IMR-90 (cell line): ENCODE results near the gene SDK1. TPM values are rescaled to one million over a fixed set of nuclear protein-coding genes. Genes with fewer than 3 reads are reported as not detected.

Experiments
- ATAC-seq: fragments of 200-7000 bp; cut with Tn5 transposase; 2 replicates; pipeline ENCODE4 v1.9.1; 2020; ENCODE audit warnings: low read depth, mild to moderate bottlenecking, moderate library complexity
- BruUV-seq: library from RNA; stranded (reverse); fragments of 400-500 nt; replicated peaks from 2 replicates; lab custom pipeline; 2021; lab: Mats Ljungman, UMichigan
- CTCF ChIA-PET: fragments of 300-600 bp; formaldehyde crosslinking; extraction: SDS; loops from one replicate; lab custom pipeline; 2021; ENCODE audit warnings: antibody characterized with exemption; lab: Yijun Ruan, JAX
- POLR2A ChIA-PET: fragments of 300-600 bp; sonication (Branson Sonifier 250); formaldehyde crosslinking; loops from one replicate; lab custom pipeline; 2022; ENCODE audit warnings: antibody characterized with exemption; ENCODE audit not compliant: unreplicated experiment; lab: Charles Lee
- DNase-seq: peaks from one replicate; pipeline ENCODE4 v3.0.0; 2013
- H2AFZ ChIP-seq: replicated peaks from 2 replicates; pipeline ENCODE3; 2013; ENCODE audit warnings: low read length, mild to moderate bottlenecking; ENCODE audit not compliant: poor library complexity
- H2AK5ac ChIP-seq: 2 replicates; pipeline ENCODE4 v1.6.1; 2013; ENCODE audit warnings: low read depth, low read length, inconsistent platforms
- H2AK9ac ChIP-seq: replicated peaks from 2 replicates; pipeline ENCODE3; 2013; ENCODE audit warnings: mild to moderate bottlenecking, low read depth, low read length, moderate library complexity; ENCODE audit not compliant: poor library complexity
- H2BK120ac ChIP-seq: 2 replicates; pipeline ENCODE4 v1.6.1; 2013; ENCODE audit warnings: low read depth, low read length, inconsistent platforms
- H2BK15ac ChIP-seq: 3 replicates; pipeline ENCODE4 v1.6.1; 2013; ENCODE audit warnings: low read depth, low read length, inconsistent platforms
- H2BK20ac ChIP-seq: 2 replicates; pipeline ENCODE4 v1.6.1; 2013; ENCODE audit warnings: low read depth, mild to moderate bottlenecking, inconsistent platforms, low read length, moderate library complexity
- H2BK5ac ChIP-seq: 2 replicates; pipeline ENCODE4 v1.6.1; 2013; ENCODE audit warnings: mild to moderate bottlenecking, low read depth, low read length, inconsistent platforms; ENCODE audit not compliant: poor library complexity, severe bottlenecking
- H3K14ac ChIP-seq: replicated peaks from 2 replicates; pipeline ENCODE4 v1.6.1; 2013; ENCODE audit warnings: low read depth, low read length, inconsistent platforms
- H3K18ac ChIP-seq: 2 replicates; pipeline ENCODE4 v1.6.1; 2013; ENCODE audit warnings: low read depth, low read length, control low read depth
- H3K23ac ChIP-seq: 2 replicates; pipeline ENCODE4 v1.6.1; 2013; ENCODE audit warnings: low read depth, low read length, inconsistent platforms
- H3K27ac ChIP-seq: 2 replicates; pipeline ENCODE4 v1.5.1; 2013; ENCODE audit warnings: mild to moderate bottlenecking, control low read depth, low read length; ENCODE audit not compliant: insufficient read depth
- H3K27me3 ChIP-seq: 2 replicates; pipeline ENCODE4 v1.6.1; 2013; ENCODE audit warnings: low read length; ENCODE audit not compliant: control insufficient read depth, insufficient read depth
- H3K36me3 ChIP-seq: 2 replicates; pipeline ENCODE4 v1.6.1; 2013; ENCODE audit warnings: low read length, mixed read lengths; ENCODE audit not compliant: control insufficient read depth, insufficient read depth
- H3K4ac ChIP-seq: 2 replicates; pipeline ENCODE4 v1.6.1; 2013; ENCODE audit warnings: low read depth, low read length, inconsistent platforms
- H3K4me1 ChIP-seq: 2 replicates; pipeline ENCODE4 v1.6.1; 2013; ENCODE audit warnings: low read length, mixed read lengths; ENCODE audit not compliant: control insufficient read depth, insufficient read depth
- H3K4me2 ChIP-seq: 2 replicates; pipeline ENCODE4 v1.6.1; 2013; ENCODE audit warnings: low read depth, mild to moderate bottlenecking, control low read depth, low read length, moderate library complexity
- H3K4me3 ChIP-seq: 2 replicates; pipeline ENCODE4 v1.5.1; 2013; ENCODE audit warnings: low read depth, mild to moderate bottlenecking, control low read depth, low read length, moderate library complexity; ENCODE audit not compliant: insufficient read depth
- H3K56ac ChIP-seq: 2 replicates; pipeline ENCODE4 v1.6.1; 2013; ENCODE audit warnings: low read length, inconsistent platforms; ENCODE audit not compliant: insufficient read depth; ENCODE audit errors: extremely low read depth
- H3K79me1 ChIP-seq, 2 experiments: 2 replicates each; pipeline ENCODE4 v1.6.1; 2013; ENCODE audit warnings: low read length in 2 of 2, inconsistent platforms in 1 of 2, low read depth in 1 of 2
- H3K9ac ChIP-seq: 2 replicates; pipeline ENCODE4 v1.6.1; 2013; ENCODE audit warnings: low read depth, low read length, control low read depth
- H3K9me1 ChIP-seq: 2 replicates; pipeline ENCODE4 v1.6.1; 2013; ENCODE audit warnings: low read length, inconsistent platforms; ENCODE audit not compliant: insufficient read depth
- H3K9me3 ChIP-seq: 2 replicates; pipeline ENCODE4 v1.6.1; 2013; ENCODE audit warnings: low read length; ENCODE audit not compliant: control insufficient read depth, insufficient read depth
- H4K20me1 ChIP-seq: 2 replicates; pipeline ENCODE4 v1.6.1; 2013; ENCODE audit warnings: low read length, inconsistent platforms; ENCODE audit not compliant: insufficient read depth
- H4K5ac ChIP-seq: 2 replicates; pipeline ENCODE4 v1.6.1; 2013; ENCODE audit warnings: mild to moderate bottlenecking, low read depth, low read length, control low read depth
- H4K8ac ChIP-seq, 2 experiments: 2 replicates each; pipeline ENCODE4 v1.6.1; 2013; ENCODE audit warnings: low read depth in 2 of 2, low read length in 2 of 2, control low read depth in 1 of 2, inconsistent platforms in 1 of 2
- H4K91ac ChIP-seq: 2 replicates; pipeline ENCODE4 v1.6.1; 2013; ENCODE audit warnings: low read depth, low read length, inconsistent platforms; ENCODE audit not compliant: insufficient read depth
- BHLHE40 ChIP-seq: fragments of 150-350 bp; IDR thresholded peaks from 2 replicates; pipeline ENCODE4 v1.6.1; 2016; ENCODE audit warnings: mild to moderate bottlenecking, low read depth, low read length
- CHD1 ChIP-seq: IDR thresholded peaks from 2 replicates; pipeline ENCODE4 v1.6.1; 2012; ENCODE audit warnings: low read depth, low read length, improper control_type of control experiment
- FOS ChIP-seq: fragments of 150-350 bp; IDR thresholded peaks from 2 replicates; pipeline ENCODE4 v1.6.1; 2016; ENCODE audit warnings: low read depth, low read length
- MAFK ChIP-seq: IDR thresholded peaks from 2 replicates; pipeline ENCODE4 v1.6.1; 2012; ENCODE audit warnings: low read depth, low read length, improper control_type of control experiment
- MAZ ChIP-seq: IDR thresholded peaks from 2 replicates; pipeline ENCODE4 v1.6.1; 2012; ENCODE audit warnings: low read depth, mild to moderate bottlenecking, low read length, improper control_type of control experiment, moderate library complexity, borderline replicate concordance
- MXI1 ChIP-seq: IDR thresholded peaks from 2 replicates; pipeline ENCODE4 v1.6.1; 2012; ENCODE audit warnings: low read depth, mild to moderate bottlenecking, low read length, moderate library complexity, borderline replicate concordance
- NFE2L2 ChIP-seq: fragments of 150-350 bp; IDR thresholded peaks from 2 replicates; pipeline ENCODE4 v1.6.1; 2016; ENCODE audit warnings: low read depth, mild to moderate bottlenecking, low read length
- POLR2A ChIP-seq: IDR thresholded peaks from 2 replicates; pipeline ENCODE4 v1.6.1; 2012; ENCODE audit warnings: mild to moderate bottlenecking, low read depth, low read length
- RAD21 ChIP-seq: IDR thresholded peaks from 2 replicates; pipeline ENCODE4 v1.6.1; 2012; ENCODE audit warnings: low read length, improper control_type of control experiment
- RCOR1 ChIP-seq: IDR thresholded peaks from 2 replicates; pipeline ENCODE4 v1.6.1; 2012; ENCODE audit warnings: mild to moderate bottlenecking, low read length, improper control_type of control experiment; ENCODE audit not compliant: insufficient replicate concordance
- RFX5 ChIP-seq: IDR thresholded peaks from 2 replicates; pipeline ENCODE4 v1.8.0; 2012; ENCODE audit warnings: low read depth, mild to moderate bottlenecking, low read length, moderate library complexity
- SMC3 ChIP-seq: fragments of 150-350 bp; IDR thresholded peaks from 2 replicates; pipeline ENCODE4 v1.6.1; 2016; ENCODE audit warnings: low read depth, mild to moderate bottlenecking, antibody characterized with exemption, low read length, moderate library complexity
- WGBS, 2 experiments: methylation state at CpG; one replicate each; pipeline versions ENCODE4 v1.1.5 to v1.1.7; 2013; ENCODE audit warnings: missing lambda C conversion rate in 2 of 2; ENCODE audit not compliant: insufficient read length in 1 of 2; ENCODE audit errors: extremely low coverage in 2 of 2; 5-methylcytosine and 5-hydroxymethylcytosine counted together
- dilution Hi-C: fragments of 300-500 bp; cut with HindIII; formaldehyde crosslinking; loops from one replicate; pipeline ENCODE4 v1.14.3; 2018; ENCODE audit warnings: low sequenced_read_pairs; ENCODE audit not compliant: unreplicated experiment
- in situ Hi-C: fragments of 300-500 bp; cut with MboI; formaldehyde crosslinking; loops from 3 replicates; pipeline ENCODE4 v1.14.3; 2019; ENCODE audit warnings: low sequenced_read_pairs, inconsistent platforms, mixed read lengths
- intact Hi-C: fragments of 100-400 bp; cut with micrococcal nuclease; formaldehyde crosslinking; loops from 2 replicates; pipeline ENCODE4 v1.10.0; 2022
- polyA plus RNA-seq, 3 experiments: library from polyadenylated mRNA; depleted of rRNA; stranded (reverse); fragments of >200 nt; gene quantifications; 2 replicates each; pipeline ENCODE4 v1.2.3, GENCODE V29; 2012; ENCODE audit warnings: low replicate concordance in 1 of 3
- total RNA-seq: library from RNA; depleted of rRNA; stranded (reverse); fragments of >200 nt; gene quantifications from 2 replicates; pipeline ENCODE4 v1.2.3, GENCODE V29; 2012
- TF ChIP-seq, protein P1 (sequence below): fragments of 150-350 bp; IDR thresholded peaks from 2 replicates; pipeline ENCODE4 v1.6.1; 2016; ENCODE audit warnings: low read depth, mild to moderate bottlenecking, low read length, moderate library complexity, borderline replicate concordance
- TF ChIP-seq, protein P2 (sequence below): fragments of 150-350 bp; IDR thresholded peaks from 2 replicates; pipeline ENCODE4 v1.6.1; 2017; ENCODE audit warnings: mild to moderate bottlenecking, antibody characterized with exemption, low read length, low read depth
- TF ChIP-seq, protein P3 (sequence below): conservative IDR thresholded peaks from 2 replicates; pipeline ENCODE4 v1.5.1; 2012; ENCODE audit warnings: mild to moderate bottlenecking, low read depth, low read length, improper control_type of control experiment

Gene SDK1
- total and polyA plus RNA-seq, 2 of the 4 experiments (the other 2 are of a cell fraction) = 1.5 to 1.6 TPM

DNA sequence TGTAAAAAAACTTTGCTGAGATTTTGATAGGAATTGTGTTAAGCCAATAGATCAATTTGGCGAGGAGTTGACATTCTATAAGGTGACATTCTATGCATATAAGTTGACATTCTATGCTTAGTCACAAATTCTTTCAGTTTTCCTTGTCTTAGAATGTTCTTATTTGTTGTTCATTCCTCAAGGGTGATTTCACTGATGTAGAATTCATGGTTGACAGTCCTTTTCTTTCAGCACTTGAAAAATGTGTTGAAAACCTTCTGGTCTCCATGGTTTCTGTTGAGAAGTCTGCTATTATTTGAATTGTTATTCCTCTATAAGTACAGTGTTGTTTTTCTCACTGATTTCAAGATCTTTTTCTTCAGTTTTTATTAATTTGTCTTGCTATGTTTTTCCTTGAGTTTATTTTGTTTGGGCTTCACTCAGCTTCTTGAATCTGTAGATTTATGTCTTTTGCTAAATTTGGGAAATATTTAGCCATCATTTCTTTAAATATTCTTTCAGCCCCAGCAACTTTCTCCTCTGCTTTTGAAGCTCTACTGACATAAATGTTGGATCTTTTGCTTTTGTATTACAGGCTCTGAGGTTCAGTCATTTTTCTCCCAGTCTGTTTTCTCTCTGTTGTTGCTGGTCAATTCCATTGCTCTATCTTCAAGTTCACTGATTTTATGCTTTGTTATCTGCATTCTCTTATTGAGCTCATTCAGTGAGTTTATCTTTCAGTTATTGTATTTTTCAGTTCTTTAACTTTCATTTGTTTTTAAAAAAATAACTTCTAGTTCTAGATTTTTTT is 154.9 kb downstream of the SDK1 start:
- H3K27ac ChIP-seq = no peak overlapping the region
- no peak overlapping the region for H4K5ac ChIP-seq
- H2AFZ ChIP-seq = no peak overlapping the region
- intact Hi-C loops = no loop called here
- dilution Hi-C loops = no loop called here
- no peak overlapping the region for H3K9ac ChIP-seq
- H3K56ac ChIP-seq = no peak overlapping the region
- in situ Hi-C loops = no loop called here
- H3K9me1 ChIP-seq = no peaks in the 10 kb centered on the region
- H2BK15ac ChIP-seq = no peak overlapping the region
- H3K9me3 ChIP-seq = no peaks in the 10 kb centered on the region
- H2AK9ac ChIP-seq = no peak overlapping the region
- no peaks in the 10 kb centered on the region; the same call in 1 of the 2 replicates for H3K4me1 ChIP-seq
- no peak overlapping the region for H3K4me3 ChIP-seq
- DNase-seq (peak; percentile 54), ATAC-seq (peak; percentile 79)
- CTCF ChIA-PET = no interaction called here
- H2BK120ac ChIP-seq = no peak overlapping the region
- H3K79me1 ChIP-seq = no peaks in the 10 kb centered on the region; a peak in 1 of 4 replicates
- no CpG with 5 or more reads among the region's 1 CpG for WGBS, 2 experiments
- H3K14ac ChIP-seq = no peak overlapping the region
- H2AK5ac ChIP-seq = no peak overlapping the region
- no peak overlapping the region for H3K4ac ChIP-seq
- no TSS peak for BruUV-seq
- POLR2A ChIA-PET = no interaction called here
- no peak overlapping the region for H3K23ac ChIP-seq
- H4K8ac ChIP-seq = no peak overlapping the region
- no peak overlapping the region for H4K91ac ChIP-seq
- no peak overlapping the region for H2BK5ac ChIP-seq
- H3K18ac ChIP-seq = no peak overlapping the region; the same call in 1 of the 2 replicates
- no peaks in the 10 kb centered on the region for H3K27me3 ChIP-seq
- no peak overlapping the region for H2BK20ac ChIP-seq
- H3K4me2 ChIP-seq = no peak overlapping the region
- H4K20me1 ChIP-seq = no peaks in the 10 kb centered on the region
- H3K36me3 ChIP-seq = no peaks in the 10 kb centered on the region
- TF ChIP-seq, protein P1, sequence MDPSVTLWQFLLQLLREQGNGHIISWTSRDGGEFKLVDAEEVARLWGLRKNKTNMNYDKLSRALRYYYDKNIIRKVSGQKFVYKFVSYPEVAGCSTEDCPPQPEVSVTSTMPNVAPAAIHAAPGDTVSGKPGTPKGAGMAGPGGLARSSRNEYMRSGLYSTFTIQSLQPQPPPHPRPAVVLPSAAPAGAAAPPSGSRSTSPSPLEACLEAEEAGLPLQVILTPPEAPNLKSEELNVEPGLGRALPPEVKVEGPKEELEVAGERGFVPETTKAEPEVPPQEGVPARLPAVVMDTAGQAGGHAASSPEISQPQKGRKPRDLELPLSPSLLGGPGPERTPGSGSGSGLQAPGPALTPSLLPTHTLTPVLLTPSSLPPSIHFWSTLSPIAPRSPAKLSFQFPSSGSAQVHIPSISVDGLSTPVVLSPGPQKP = no peak
- TF ChIP-seq SMC3 = no peak
- TF ChIP-seq RCOR1 = no peak
- TF ChIP-seq BHLHE40 = no peak
- no peak for TF ChIP-seq NFE2L2
- TF ChIP-seq MAFK = no peak
- no peak for TF ChIP-seq RFX5
- no peak for TF ChIP-seq MAZ
- TF ChIP-seq, protein P2, sequence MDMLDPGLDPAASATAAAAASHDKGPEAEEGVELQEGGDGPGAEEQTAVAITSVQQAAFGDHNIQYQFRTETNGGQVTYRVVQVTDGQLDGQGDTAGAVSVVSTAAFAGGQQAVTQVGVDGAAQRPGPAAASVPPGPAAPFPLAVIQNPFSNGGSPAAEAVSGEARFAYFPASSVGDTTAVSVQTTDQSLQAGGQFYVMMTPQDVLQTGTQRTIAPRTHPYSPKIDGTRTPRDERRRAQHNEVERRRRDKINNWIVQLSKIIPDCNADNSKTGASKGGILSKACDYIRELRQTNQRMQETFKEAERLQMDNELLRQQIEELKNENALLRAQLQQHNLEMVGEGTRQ = no peak
- TF ChIP-seq, protein P3, sequence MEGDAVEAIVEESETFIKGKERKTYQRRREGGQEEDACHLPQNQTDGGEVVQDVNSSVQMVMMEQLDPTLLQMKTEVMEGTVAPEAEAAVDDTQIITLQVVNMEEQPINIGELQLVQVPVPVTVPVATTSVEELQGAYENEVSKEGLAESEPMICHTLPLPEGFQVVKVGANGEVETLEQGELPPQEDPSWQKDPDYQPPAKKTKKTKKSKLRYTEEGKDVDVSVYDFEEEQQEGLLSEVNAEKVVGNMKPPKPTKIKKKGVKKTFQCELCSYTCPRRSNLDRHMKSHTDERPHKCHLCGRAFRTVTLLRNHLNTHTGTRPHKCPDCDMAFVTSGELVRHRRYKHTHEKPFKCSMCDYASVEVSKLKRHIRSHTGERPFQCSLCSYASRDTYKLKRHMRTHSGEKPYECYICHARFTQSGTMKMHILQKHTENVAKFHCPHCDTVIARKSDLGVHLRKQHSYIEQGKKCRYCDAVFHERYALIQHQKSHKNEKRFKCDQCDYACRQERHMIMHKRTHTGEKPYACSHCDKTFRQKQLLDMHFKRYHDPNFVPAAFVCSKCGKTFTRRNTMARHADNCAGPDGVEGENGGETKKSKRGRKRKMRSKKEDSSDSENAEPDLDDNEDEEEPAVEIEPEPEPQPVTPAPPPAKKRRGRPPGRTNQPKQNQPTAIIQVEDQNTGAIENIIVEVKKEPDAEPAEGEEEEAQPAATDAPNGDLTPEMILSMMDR = no peak
- no peak for TF ChIP-seq FOS
- TF ChIP-seq MXI1 = no peak
- no peak for TF ChIP-seq CHD1
- no peak for TF ChIP-seq POLR2A
- TF ChIP-seq RAD21 = no peak
